DND-41 (cell line): ENCODE results near the gene GIMAP8.

ENCODE experiments used
- EZH2 ChIP-seq: IDR thresholded peaks from 3 replicates; pipeline ENCODE4 v1.6.1; 2012; ENCODE audit warnings: borderline replicate concordance, low read depth, mild to moderate bottlenecking, moderate library complexity, low read length, inconsistent platforms; ENCODE audit not compliant: severe bottlenecking
- TF ChIP-seq, protein P1 (sequence below): IDR thresholded peaks from 2 replicates; pipeline ENCODE4 v1.5.1; 2012; ENCODE audit warnings: borderline replicate concordance, low read length, moderate library complexity, mild to moderate bottlenecking; ENCODE audit not compliant: poor library complexity, severe bottlenecking; ENCODE audit errors: extremely low read depth

DNA sequence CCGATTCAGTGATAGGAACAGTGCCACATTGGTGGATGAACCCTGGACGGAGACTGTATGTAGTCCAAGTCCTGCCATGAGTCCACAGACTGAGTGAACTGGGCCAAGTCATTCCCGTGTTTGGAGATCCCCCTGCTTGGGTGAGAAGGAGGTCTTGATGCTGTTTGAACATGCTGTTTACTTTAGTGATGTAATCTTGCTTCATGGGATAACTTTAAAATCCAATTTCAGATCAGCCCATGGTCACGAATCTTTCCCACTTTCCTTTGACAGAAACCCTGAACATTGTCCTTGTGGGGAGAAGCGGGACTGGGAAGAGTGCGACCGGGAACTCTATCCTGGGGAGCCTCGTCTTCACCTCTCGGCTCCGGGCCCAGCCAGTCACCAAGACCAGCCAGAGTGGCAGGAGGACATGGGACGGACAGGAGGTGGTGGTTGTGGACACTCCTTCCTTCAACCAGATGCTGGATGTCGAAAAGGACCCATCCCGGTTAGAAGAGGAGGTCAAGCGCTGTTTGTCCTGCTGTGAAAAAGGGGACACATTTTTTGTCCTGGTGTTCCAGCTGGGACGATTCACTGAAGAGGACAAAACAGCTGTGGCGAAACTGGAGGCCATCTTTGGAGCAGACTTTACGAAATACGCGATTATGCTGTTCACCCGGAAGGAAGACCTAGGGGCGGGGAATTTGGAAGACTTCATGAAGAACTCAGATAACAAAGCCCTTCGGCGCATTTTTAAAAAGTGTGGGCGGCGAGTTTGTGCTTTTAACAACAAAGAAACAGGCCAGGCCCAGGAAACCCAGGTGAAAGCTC lies 26.6 kb downstream of the GIMAP8 start:
- TF ChIP-seq, protein P1, sequence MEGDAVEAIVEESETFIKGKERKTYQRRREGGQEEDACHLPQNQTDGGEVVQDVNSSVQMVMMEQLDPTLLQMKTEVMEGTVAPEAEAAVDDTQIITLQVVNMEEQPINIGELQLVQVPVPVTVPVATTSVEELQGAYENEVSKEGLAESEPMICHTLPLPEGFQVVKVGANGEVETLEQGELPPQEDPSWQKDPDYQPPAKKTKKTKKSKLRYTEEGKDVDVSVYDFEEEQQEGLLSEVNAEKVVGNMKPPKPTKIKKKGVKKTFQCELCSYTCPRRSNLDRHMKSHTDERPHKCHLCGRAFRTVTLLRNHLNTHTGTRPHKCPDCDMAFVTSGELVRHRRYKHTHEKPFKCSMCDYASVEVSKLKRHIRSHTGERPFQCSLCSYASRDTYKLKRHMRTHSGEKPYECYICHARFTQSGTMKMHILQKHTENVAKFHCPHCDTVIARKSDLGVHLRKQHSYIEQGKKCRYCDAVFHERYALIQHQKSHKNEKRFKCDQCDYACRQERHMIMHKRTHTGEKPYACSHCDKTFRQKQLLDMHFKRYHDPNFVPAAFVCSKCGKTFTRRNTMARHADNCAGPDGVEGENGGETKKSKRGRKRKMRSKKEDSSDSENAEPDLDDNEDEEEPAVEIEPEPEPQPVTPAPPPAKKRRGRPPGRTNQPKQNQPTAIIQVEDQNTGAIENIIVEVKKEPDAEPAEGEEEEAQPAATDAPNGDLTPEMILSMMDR: no peak
- no peak for TF ChIP-seq EZH2
